ENCODE data around the gene SREBF2.
A peak's percentile ranks its signal among the peaks of the same experiment; 100 is the strongest.

The SREBF2 gene

GRCh38 chr22:41915786-41916493, 83.0 kb downstream of the SREBF2 start:
- no peak for TF ChIP-seq CTCF (IDR thresholded peaks at IDR 0.05; ENCODE audit: extremely low read depth, missing control alignments)
- DNase-seq (ENCODE audit: low spot score), result no peak

- no peak for TF ChIP-seq CTCF (IDR thresholded peaks at IDR 0.05; ENCODE audit: extremely low read depth, missing control alignments)
- DNase-seq (ENCODE audit: low spot score), result no peak
These were observed 83.9 kb downstream of the SREBF2 start for GRCh38 chr22:41916745-41917358.

- no peak for TF ChIP-seq CTCF (IDR thresholded peaks at IDR 0.05; ENCODE audit: extremely low read depth, missing control alignments)
- DNase-seq (ENCODE audit: low spot score), result no peak
These were observed 84.5 kb downstream of the SREBF2 start for GRCh38 chr22:41917375-41917902.

GRCh38 chr22:41917903-41918791, 85.2 kb downstream of the SREBF2 start:
- no peak for TF ChIP-seq CTCF (IDR thresholded peaks at IDR 0.05; ENCODE audit: extremely low read depth, missing control alignments)
- no peak for DNase-seq (ENCODE audit: low spot score)

GRCh38 chr22:41919357-41920224, 86.7 kb downstream of the SREBF2 start:
- DNase-seq (ENCODE audit: low spot score), result peak; percentile 91
- TF ChIP-seq CTCF (IDR thresholded peaks at IDR 0.05; ENCODE audit: extremely low read depth, missing control alignments), result no peak

- no peak for TF ChIP-seq CTCF (IDR thresholded peaks at IDR 0.05; ENCODE audit: extremely low read depth, missing control alignments)
- no peak for DNase-seq (ENCODE audit: low spot score)
These were observed 87.5 kb downstream of the SREBF2 start for GRCh38 chr22:41920271-41920976.
